Right atrium auricular region (tissue), 2 donors: Measurements from ENCODE around the gene SLCO2A1. TPM values are rescaled to one million over a fixed set of nuclear protein-coding genes. Genes with fewer than 3 reads are reported as not detected.

Source experiments
- DNase-seq: peaks from one replicate; pipeline ENCODE4 v3.0.0-alpha.2; 2019; ENCODE audit warnings: low spot score
- H3K27ac ChIP-seq, 2 donors: fragments of 200-600 bp; sonication (generic); 1 replicate in 1 of 2; 2 replicates in 1 of 2; pipeline ENCODE4 v1.5.1; 2016 to 2019
- H3K27me3 ChIP-seq, 2 donors: fragments of 200-600 bp; sonication (generic); one replicate each; pipeline versions ENCODE4 v1.5.1 to v1.6.0; 2017 to 2019
- H3K36me3 ChIP-seq: fragments of 200-600 bp; sonication (generic); one replicate; pipeline ENCODE4 v1.5.1; 2016
- H3K4me1 ChIP-seq, 2 donors: fragments of 200-600 bp; sonication (generic); one replicate each; pipeline versions ENCODE4 v1.5.1 to v1.6.0; 2017 to 2019
- H3K4me3 ChIP-seq, 2 donors: fragments of 200-600 bp; sonication (generic); 1 replicate in 1 of 2; 2 replicates in 1 of 2; pipeline ENCODE4 v1.5.1; 2017 to 2019; ENCODE audit warnings: mild to moderate bottlenecking in 1 of 2, moderate library complexity in 1 of 2
- H3K9me3 ChIP-seq, 2 donors: fragments of 200-600 bp; sonication (generic); one replicate each; pipeline ENCODE4 v1.5.1; 2019
- total RNA-seq, 2 donors: library from RNA; depleted of rRNA; stranded (reverse); fragments of >200 nt; gene quantifications; one replicate each; pipeline ENCODE4 v1.1.0, GENCODE V29; 2016
- TF ChIP-seq, protein P1 (sequence below), 2 donors: fragments of 200-600 bp; sonication (generic); IDR thresholded peaks; one replicate each; pipeline ENCODE4 v1.5.1; 2019; ENCODE audit warnings: antibody characterized with exemption in 2 of 2

Gene SLCO2A1
- total RNA-seq, 2 donors from 2014 or later, result 15.1 to 36.4 TPM

DNA sequence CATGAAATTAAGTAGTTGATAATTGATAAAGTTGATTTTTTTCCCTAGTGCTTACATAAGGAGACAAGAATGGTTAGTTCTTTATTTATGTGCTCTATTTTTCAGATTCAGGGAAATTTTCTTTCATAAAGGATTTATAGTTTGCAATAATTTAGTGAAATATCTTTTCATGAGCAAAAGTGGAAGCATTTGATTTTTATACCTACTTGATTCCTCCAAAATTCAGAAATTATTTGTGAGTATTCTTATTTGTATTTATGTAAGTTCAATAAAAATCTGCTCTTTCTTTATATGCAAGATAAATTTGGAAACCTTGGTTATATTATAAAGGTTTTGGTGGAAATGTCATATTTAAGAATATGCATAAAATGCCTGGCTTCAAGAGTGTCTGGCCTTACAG is 14.7 kb upstream of the SLCO2A1 start:
- TF ChIP-seq, protein P1, sequence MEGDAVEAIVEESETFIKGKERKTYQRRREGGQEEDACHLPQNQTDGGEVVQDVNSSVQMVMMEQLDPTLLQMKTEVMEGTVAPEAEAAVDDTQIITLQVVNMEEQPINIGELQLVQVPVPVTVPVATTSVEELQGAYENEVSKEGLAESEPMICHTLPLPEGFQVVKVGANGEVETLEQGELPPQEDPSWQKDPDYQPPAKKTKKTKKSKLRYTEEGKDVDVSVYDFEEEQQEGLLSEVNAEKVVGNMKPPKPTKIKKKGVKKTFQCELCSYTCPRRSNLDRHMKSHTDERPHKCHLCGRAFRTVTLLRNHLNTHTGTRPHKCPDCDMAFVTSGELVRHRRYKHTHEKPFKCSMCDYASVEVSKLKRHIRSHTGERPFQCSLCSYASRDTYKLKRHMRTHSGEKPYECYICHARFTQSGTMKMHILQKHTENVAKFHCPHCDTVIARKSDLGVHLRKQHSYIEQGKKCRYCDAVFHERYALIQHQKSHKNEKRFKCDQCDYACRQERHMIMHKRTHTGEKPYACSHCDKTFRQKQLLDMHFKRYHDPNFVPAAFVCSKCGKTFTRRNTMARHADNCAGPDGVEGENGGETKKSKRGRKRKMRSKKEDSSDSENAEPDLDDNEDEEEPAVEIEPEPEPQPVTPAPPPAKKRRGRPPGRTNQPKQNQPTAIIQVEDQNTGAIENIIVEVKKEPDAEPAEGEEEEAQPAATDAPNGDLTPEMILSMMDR (IDR thresholded peaks at IDR 0.05), result no peak
- Histone ChIP-seq H3K4me3 (no peak overlapping the region), H3K9me3 (peaks cover 0 to 2% of the 10 kb centered on the region in 2 donors), H3K27me3 (no peaks in the 10 kb centered on the region), H3K36me3 (no peaks in the 10 kb centered on the region), H3K4me1 (no peaks in the 10 kb centered on the region), H3K27ac (no peak overlapping the region)
- no peak for DNase-seq

DNA sequence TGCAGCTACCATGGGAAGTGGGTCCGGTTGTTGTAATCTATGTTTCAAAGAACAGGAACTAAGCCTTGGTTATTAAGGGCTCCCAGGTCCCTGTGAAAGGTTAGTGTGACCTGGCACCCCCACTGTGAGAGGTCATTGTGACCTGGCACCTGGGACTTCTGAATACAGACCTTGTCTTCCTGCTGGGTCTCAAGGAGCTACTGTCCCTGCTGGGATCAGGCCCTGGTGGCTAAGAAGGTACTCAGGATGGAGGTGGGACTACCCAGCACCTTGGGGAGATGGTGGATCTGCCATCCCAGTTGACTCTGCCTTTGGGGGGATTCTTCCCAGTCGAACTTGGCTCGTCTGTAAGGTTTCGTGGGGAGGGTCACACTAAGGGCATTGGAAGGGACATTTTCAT is 10.3 kb upstream of the SLCO2A1 start:
- H3K4me1 ChIP-seq, result no peaks in the 10 kb centered on the region
- peak; percentile 23 for DNase-seq
- no peaks in the 10 kb centered on the region for H3K36me3 ChIP-seq
- peaks cover 0 to 2% of the 10 kb centered on the region in 2 donors for H3K9me3 ChIP-seq
- no peak overlapping the region for H3K27ac ChIP-seq
- H3K27me3 ChIP-seq, result no peaks in the 10 kb centered on the region
- no peak overlapping the region for H3K4me3 ChIP-seq
- TF ChIP-seq, protein P1 (IDR thresholded peaks at IDR 0.05), result no peak

DNA sequence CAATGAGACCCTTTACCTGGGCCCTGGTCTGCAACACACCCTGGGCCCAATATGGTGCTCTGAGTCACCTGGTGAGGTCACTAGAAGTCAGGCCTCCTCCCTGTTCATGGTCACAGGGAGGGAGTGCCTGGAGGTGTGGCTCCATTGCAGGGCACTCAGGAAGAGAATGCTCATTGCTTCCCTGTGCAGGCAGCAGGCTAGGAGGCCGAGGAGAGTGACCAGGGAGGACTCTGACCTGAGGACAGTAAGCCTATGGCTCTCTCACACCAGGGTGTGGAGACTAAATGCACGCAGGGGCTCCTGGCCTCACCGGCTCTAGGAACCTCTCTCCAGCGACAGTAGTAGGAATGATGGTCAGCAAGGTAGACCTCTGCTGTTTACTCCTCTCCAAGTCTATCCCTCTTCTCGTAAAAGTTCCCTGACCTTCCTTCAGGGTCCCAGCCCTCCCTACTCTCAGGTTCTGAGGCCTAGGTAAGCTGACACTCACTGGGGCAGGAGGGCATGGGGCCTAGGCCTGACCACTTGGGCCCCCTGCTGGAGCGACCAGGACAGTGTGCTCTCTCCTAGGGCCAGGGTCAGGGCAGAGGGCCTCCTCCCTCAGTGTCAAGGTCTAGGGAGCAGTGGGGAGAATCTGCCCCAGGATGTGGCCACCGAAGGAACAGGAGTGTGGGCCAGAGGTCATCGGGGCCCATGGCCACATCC is 9.6 kb upstream of the SLCO2A1 start:
- Histone ChIP-seq H3K27ac (no peak overlapping the region), H3K36me3 (no peaks in the 10 kb centered on the region)

DNA sequence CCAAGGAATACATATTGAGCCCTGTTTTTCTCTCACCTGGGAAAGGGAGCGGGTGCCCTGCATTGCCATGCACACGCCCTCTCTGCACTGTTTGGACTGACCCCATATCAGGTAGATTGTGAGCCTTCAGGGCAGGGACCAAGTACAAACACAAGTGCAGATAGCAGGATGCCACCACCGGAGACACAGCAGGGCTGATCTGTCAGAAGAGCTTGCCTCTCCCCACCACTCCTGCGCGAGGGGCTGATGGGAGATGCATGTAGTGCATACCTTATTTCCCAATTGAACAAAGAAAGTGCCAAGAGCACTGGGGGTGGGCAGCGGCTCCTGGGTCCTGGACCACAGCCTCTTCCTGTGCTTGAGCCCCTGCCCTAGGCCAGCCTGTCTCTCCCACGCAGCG is 9.0 kb upstream of the SLCO2A1 start:
- no peak overlapping the region for H3K4me3 ChIP-seq
- H3K4me1 ChIP-seq, result no peaks in the 10 kb centered on the region
- H3K27ac ChIP-seq, result no peak overlapping the region

More for the DNA sequence above, 9.6 kb upstream of the SLCO2A1 start:
- DNase-seq, result peak; percentile 53
- Histone ChIP-seq H3K4me1 (no peaks in the 10 kb centered on the region), H3K4me3 (no peak overlapping the region), H3K27me3 (no peaks in the 10 kb centered on the region), H3K9me3 (peaks cover 0 to 2% of the 10 kb centered on the region in 2 donors)
- TF ChIP-seq, protein P1 (IDR thresholded peaks at IDR 0.05), result peak in 1 of 2 donors; percentile 41

DNA sequence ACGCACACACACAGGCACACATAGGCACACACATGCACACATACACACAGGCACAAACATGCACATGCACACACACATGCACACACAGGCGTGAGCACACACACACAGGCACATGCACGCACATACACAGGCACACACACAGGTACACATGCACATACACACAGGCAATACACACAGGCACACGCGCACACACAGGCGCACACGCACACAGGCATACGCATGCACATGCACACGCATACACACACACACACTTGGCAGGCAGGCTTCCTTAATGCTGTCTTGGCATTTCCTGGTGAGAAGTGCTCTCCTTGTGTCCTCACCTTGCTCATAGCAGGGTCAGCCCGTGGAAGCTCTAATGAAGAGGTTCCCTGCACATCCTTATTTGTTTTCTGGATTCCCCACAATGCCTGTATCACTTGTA is 8.4 kb upstream of the SLCO2A1 start:
- TF ChIP-seq, protein P1 (IDR thresholded peaks at IDR 0.05), result no peak
- H3K9me3 ChIP-seq, result peaks cover 0 to 2% of the 10 kb centered on the region in 2 donors
- H3K36me3 ChIP-seq, result no peaks in the 10 kb centered on the region
- no peaks in the 10 kb centered on the region for H3K27me3 ChIP-seq
- no peak overlapping the region for H3K27ac ChIP-seq
- DNase-seq, result no peak
- no peaks in the 10 kb centered on the region for H3K4me1 ChIP-seq
- H3K4me3 ChIP-seq, result no peak overlapping the region

More for the DNA sequence above, 9.0 kb upstream of the SLCO2A1 start:
- peak; percentile 32 for DNase-seq
- Histone ChIP-seq H3K27me3 (no peaks in the 10 kb centered on the region), H3K9me3 (peaks cover 0 to 2% of the 10 kb centered on the region in 2 donors), H3K36me3 (no peaks in the 10 kb centered on the region)
- TF ChIP-seq, protein P1 (IDR thresholded peaks at IDR 0.05), result no peak

DNA sequence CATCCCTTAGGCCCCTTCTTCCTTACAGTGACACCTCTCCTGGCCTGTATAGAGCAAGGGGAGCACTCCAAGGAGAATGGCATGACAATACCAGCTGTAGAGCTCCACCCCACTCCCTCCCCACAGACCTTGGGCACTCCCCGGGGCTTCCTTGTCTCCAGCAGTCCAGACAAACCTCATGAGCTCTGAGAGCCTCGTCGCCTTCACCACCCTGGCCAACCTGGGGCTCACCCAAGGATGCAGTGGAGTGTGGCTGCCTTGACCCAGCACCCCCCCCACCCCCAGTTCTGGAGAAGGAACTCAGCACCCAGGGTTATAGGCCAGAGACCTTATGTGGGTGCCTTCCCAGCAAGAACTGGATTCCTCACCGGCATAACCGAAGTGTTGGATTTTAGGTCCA is 7.4 kb upstream of the SLCO2A1 start:
- Histone ChIP-seq H3K27ac (no peak overlapping the region), H3K27me3 (no peaks in the 10 kb centered on the region), H3K36me3 (no peaks in the 10 kb centered on the region), H3K9me3 (no peaks in the 10 kb centered on the region), H3K4me1 (no peaks in the 10 kb centered on the region), H3K4me3 (no peak overlapping the region)
- peak; percentile 38 for DNase-seq
- TF ChIP-seq, protein P1 (IDR thresholded peaks at IDR 0.05), result no peak
